Activated T-helper 1 cell treated with anti-CD3 and anti-CD28 coated beads, Interleukin-12 subunit alpha, Interleukin-12 subunit beta, Interleukin-2, Interleukin-4 antibody, amounts not matched to agents 30 ng/mL and 10 ng/mL and 1 ng/mL, durations not matched to agents 14 hours and 24 hours and 36 hours (primary cell): ENCODE data around the gene EEF1AKMT3. TPM values are rescaled to one million over a fixed set of nuclear protein-coding genes. Genes with fewer than 3 reads are reported as not detected.
"Not testable (repeated sequence)": the region's sequence is repeated elsewhere in the genome, so short reads cannot be mapped to it uniquely, and the experiment has no call there.

Experiments used
- DNase-seq: peaks from one replicate; pipeline ENCODE4 v3.0.0; 2021; ENCODE audit warnings: low spot score
- H3K27ac Mint-ChIP-seq: one replicate; pipeline ENCODE4 v1.8.0; 2021; ENCODE audit warnings: mild to moderate bottlenecking, mixed read lengths
- H3K27me3 Mint-ChIP-seq: one replicate; pipeline ENCODE4 v1.8.0; 2022; ENCODE audit warnings: mild to moderate bottlenecking, moderate library complexity, mixed read lengths; ENCODE audit not compliant: insufficient read depth
- H3K36me3 Mint-ChIP-seq: one replicate; pipeline ENCODE4 v1.8.0; 2021; ENCODE audit warnings: low read depth, mixed read lengths
- H3K4me1 Mint-ChIP-seq: one replicate; pipeline ENCODE4 v1.8.0; 2021; ENCODE audit warnings: low read depth, mixed read lengths
- H3K4me3 Mint-ChIP-seq: one replicate; pipeline ENCODE4 v1.8.0; 2021; ENCODE audit warnings: mild to moderate bottlenecking, moderate library complexity, mixed read lengths
- H3K9me3 Mint-ChIP-seq: one replicate; pipeline ENCODE4 v1.8.0; 2021; ENCODE audit warnings: mixed read lengths
- intact Hi-C: fragments of 100-400 bp; cut with micrococcal nuclease; formaldehyde crosslinking; loops from one replicate; pipeline ENCODE4 v1.15.1; 2024
- total RNA-seq: library from RNA; stranded (reverse); gene quantifications from 2 replicates; pipeline ENCODE4 v1.2.3, GENCODE V29; 2022

The EEF1AKMT3 gene
- total RNA-seq, 1 donor from 2014 or later: 4.5 TPM

DNA sequence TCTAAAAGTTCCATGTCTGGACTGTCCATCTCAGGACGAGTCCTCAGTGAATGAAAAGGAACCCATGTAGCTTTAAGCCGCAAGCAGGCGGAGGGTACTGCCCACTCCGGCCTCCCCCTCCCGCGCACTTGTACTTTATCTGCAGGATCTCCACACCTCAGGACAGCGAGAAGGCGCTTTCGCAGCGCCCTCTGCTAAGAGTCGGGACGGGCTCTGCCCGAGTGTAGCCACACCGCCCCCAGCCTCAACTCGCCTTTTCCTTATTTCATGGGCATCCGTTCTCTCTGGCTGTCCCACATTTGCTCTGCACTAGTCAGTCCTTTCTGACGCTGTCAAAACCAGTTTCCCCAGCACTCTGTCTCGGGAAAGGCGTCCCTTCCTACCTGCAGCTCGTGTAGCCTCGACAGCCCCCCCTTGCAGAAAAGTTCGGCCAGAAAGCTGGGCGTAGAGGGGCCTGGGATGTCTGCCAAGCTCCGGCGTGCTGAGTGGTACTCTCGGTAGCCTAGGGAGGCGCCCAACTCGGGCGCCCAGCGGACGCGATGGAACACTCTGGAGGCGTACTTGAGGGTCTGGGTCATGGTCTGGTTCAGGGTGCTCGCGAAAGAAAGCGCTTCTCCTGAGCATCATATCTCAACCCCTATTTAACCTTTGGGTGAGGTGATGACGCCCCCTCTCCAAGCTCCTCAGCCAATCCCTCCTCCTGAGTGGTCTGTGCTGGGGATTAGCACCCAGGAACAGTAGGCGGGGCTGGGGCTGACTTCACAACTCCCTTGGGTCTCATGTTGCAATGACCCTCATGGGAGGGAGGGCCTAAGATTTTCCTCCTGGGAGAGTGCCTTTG, 5.7 kb upstream of the EEF1AKMT3 start, which contains the start of gene CYP27B1:
Gene CYP27B1, minus strand, starts transcription at position 615 of the 841 bp plus-strand sequence. Its CDS starts 37 bp downstream, at position 578.
- peak within 1 kb of the TSS; percentile 89 for H3K4me3 Mint-ChIP-seq
- H3K36me3 Mint-ChIP-seq: peaks cover 47% of the 10 kb centered on the region
- peak within 1 kb of the TSS; percentile 40 for H3K27ac Mint-ChIP-seq
- no peaks in the 10 kb centered on the region for H3K9me3 Mint-ChIP-seq
- no peak for DNase-seq
- peaks cover 46% of the 10 kb centered on the region for H3K4me1 Mint-ChIP-seq
- intact Hi-C loops: no loop called here
- H3K27me3 Mint-ChIP-seq: peaks cover 5% of the 10 kb centered on the region

DNA sequence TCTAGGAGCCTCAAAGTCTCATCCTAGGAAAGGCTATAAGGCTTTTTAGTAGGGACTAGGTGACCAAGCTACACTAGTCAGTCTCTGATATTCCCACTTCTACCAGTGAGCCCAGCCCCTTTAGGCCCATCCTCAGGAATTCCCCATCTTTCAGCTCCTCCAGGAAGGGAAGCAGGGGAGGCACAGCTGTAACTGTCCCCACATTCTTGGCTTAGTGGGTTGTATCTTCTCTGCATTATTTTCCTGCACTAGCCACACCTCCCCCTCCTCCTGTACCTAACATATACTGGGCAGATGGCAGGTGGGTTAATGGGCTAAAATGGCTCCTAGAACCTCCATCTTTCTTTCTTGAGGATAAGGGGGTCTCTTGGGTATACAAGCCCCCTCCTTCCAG, 5.1 kb upstream of the EEF1AKMT3 start:
- no peak overlapping the region for H3K27ac Mint-ChIP-seq
- H3K27me3 Mint-ChIP-seq: peaks cover 5% of the 10 kb centered on the region
- peaks cover 49% of the 10 kb centered on the region for H3K4me1 Mint-ChIP-seq
- no peaks in the 10 kb centered on the region for H3K9me3 Mint-ChIP-seq
- DNase-seq: no peak
- peaks cover 49% of the 10 kb centered on the region for H3K36me3 Mint-ChIP-seq
- H3K4me3 Mint-ChIP-seq: peak overlapping the region; percentile 89
- intact Hi-C loops: no loop called here

DNA sequence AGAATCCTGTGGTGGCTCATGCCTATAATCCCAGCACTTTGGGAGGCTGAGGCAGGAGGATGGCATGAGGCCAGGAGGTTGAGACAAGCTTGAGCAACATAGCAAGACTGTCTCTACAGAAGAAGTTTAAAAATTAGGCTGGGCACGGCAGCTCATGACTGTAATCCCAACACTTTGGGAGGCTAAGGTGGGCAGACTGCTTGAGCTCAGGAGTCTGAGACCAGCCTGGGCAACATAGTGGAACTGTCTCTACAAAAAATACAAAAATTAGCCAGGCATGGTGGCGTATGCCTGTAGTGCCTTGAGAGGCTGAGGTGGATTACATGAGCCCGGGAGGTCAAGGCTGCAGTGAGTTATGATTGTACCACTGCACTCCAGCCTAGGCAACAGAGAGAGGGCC, 4.5 kb upstream of the EEF1AKMT3 start:
- no peak overlapping the region for H3K4me3 Mint-ChIP-seq
- no peaks in the 10 kb centered on the region for H3K9me3 Mint-ChIP-seq
- intact Hi-C loops: no loop called here
- H3K4me1 Mint-ChIP-seq: peaks cover 50% of the 10 kb centered on the region
- H3K36me3 Mint-ChIP-seq: peaks cover 49% of the 10 kb centered on the region
- DNase-seq: no peak
- no peak overlapping the region for H3K27ac Mint-ChIP-seq
- H3K27me3 Mint-ChIP-seq: peaks cover 5% of the 10 kb centered on the region

DNA sequence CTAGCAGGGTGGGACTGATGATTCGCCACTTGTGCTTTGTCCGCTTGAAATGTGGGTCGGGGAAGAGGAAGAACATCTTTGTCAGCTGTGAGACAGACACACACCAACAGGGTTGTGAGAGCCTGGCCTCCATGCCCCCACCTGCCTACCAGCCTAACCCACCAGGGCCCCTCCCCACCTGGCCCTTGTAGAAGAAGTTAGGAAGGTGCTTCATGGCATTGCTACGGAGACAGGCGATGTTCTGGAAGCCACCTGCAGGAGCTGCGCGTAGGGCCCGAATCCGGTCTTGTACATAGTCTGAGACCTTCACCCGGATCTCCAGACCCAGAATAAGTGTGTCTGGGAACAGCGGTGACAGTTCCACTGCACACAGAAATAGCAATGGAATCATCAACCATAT, 2.8 kb upstream of the EEF1AKMT3 start:
- H3K9me3 Mint-ChIP-seq: no peaks in the 10 kb centered on the region
- H3K27ac Mint-ChIP-seq: peak overlapping the region; percentile 1
- peaks cover 36% of the 10 kb centered on the region for H3K36me3 Mint-ChIP-seq
- peaks cover 5% of the 10 kb centered on the region for H3K27me3 Mint-ChIP-seq
- peak overlapping the region; percentile 93 for H3K4me3 Mint-ChIP-seq
- no peak for DNase-seq
- H3K4me1 Mint-ChIP-seq: peaks cover 44% of the 10 kb centered on the region
- intact Hi-C loops: no loop called here

DNA sequence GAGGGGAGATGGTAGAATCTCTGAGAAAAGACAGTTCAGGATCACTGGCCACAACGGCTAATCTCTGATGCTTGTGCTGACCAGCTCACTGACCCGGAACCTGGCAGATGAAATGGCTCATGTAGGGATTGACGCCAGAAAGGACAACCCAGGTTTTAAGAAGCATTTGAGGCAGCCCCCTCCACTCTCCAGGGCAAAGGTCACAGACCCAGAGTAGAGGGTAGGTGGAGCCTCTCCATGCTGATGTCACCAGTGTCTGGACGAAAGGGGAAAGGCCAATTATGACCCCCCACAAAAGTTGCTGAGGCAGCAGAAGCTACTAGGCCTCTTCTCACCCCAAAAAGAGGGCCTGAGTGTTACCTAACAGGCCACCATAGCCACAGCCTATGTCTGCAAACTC, 1.7 kb upstream of the EEF1AKMT3 start:
- Mint-ChIP-seq H3K4me3 (peak overlapping the region; percentile 93), H3K9me3 (no peaks in the 10 kb centered on the region), H3K27ac (peak overlapping the region; percentile 99), H3K36me3 (peaks cover 35% of the 10 kb centered on the region), H3K27me3 (peaks cover 5% of the 10 kb centered on the region), H3K4me1 (peaks cover 46% of the 10 kb centered on the region)
- no peak for DNase-seq
- intact Hi-C loops: loop anchor here (5.0 kb wide), 1 partner anchor 1827 kb away; the partner anchor contains the start of gene SLC16A7

DNA sequence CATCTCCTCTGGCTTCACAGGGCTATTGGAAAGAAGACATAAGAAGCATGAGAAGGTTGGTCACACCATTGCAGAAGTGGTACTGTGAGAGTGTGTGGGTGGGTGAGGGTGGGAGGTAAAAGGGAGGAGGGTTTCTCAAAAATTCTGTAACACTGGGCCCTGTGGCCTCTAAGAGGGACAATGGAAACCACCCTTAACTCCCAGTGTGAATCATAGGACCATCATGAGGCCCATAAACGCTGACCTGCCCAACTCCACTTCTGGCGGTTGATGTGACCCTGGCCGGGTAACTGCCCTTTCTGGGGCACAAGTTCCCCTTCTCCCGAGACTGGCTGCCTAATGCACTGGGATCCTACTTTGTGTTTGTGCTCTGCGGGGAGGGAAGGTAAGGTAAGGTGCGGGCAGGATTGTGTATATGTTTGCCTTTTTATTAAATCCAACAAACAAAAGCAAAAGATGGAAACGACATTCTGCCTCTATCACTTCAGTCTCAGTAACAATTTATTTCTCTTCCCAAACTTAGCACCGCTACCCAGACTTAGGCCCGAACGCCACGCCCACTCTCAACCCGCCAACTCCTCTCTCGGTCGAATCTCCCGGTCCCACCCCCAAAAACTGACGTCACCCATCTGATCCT, 1.1 kb upstream of the EEF1AKMT3 start:
- peaks cover 3% of the 10 kb centered on the region for H3K27me3 Mint-ChIP-seq
- intact Hi-C loops: loop anchor here (5.0 kb wide), 1 partner anchor 1826 kb away; the partner anchor contains the start of gene SLC16A7
- H3K9me3 Mint-ChIP-seq: no peaks in the 10 kb centered on the region
- H3K4me3 Mint-ChIP-seq: peak overlapping the region; percentile 93
- DNase-seq: peak; percentile 78
- H3K4me1 Mint-ChIP-seq: peaks cover 45% of the 10 kb centered on the region
- peak overlapping the region; percentile 99 for H3K27ac Mint-ChIP-seq
- H3K36me3 Mint-ChIP-seq: peaks cover 37% of the 10 kb centered on the region

DNA sequence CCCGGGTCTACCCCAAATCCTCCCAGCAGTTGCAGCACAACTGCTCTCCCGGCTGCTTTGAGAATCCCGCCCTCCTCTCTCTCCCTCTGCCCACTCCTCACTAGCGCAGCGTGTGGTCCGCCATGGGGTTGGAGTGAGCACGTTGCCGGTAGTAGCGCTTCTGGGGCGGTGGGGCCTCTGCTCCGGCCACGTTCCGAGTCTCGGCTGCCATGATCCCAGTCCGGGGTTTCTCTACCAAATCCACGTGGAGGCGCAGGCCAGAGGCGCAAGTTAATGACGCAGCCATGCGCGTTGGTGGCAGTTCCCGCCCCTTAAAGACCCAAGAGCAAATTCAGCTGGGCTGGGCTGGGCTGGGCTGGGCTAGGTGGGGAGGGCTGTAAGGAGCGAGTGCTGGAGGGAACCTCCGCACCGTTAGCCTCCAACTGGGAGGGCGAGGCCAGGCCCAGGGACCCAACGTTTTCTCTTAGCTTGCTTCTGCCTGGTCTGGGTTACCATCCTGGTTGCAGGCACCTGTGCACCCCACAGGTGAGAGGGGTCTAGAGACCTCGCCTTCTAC, 463 bp upstream of the EEF1AKMT3 start, which contains the start of gene METTL1:
Gene METTL1, minus strand, starts transcription at position 233 of the 556 bp plus-strand sequence. Its CDS starts 22 bp downstream, at position 211.
- H3K9me3 Mint-ChIP-seq: no peaks in the 10 kb centered on the region

DNA sequence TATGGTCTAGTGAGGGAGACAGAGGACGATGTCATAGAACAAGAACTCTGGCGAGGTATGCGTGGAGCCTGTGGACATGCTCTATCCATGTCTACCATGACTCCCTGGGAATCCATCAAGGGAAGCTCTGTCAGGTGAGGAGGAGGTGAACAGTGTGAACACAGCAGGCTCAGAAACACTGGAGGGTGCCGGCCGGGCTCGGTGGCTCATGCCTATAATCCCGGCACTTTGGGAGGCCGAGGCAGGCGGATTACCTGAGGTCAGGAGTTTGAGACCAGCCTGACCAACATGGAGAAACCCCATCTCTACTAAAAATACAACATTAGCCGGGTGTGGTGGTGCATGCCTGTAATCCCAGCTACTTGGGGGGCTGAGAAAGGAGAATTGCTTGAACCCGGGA, 2.2 kb downstream of the EEF1AKMT3 start:
- not testable (repeated sequence) for H3K27ac Mint-ChIP-seq, H3K4me3 Mint-ChIP-seq, DNase-seq, H3K9me3 Mint-ChIP-seq, H3K27me3 Mint-ChIP-seq
- intact Hi-C loops: loop anchor here (5.0 kb wide), 1 partner anchor 1823 kb away; the partner anchor contains the start of gene SLC16A7
- peaks cover 41% of the 10 kb centered on the region for H3K4me1 Mint-ChIP-seq
- peaks cover 22% of the 10 kb centered on the region for H3K36me3 Mint-ChIP-seq

More for the DNA sequence above, 463 bp upstream of the EEF1AKMT3 start, which contains the start of gene METTL1:
- Mint-ChIP-seq H3K27ac (peak within 1 kb of the TSS; percentile 99), H3K36me3 (peaks cover 37% of the 10 kb centered on the region), H3K4me3 (peak within 1 kb of the TSS; percentile 93), H3K4me1 (peaks cover 39% of the 10 kb centered on the region), H3K27me3 (no peaks in the 10 kb centered on the region)
- intact Hi-C loops: loop anchor here (1.0 to 5.0 kb wide), 7 partner anchors 10 to 1825 kb away; partner anchors contain the start of genes ATP23, CDK4, SLC16A7 and TSFM
- peak; percentile 90 for DNase-seq

DNA sequence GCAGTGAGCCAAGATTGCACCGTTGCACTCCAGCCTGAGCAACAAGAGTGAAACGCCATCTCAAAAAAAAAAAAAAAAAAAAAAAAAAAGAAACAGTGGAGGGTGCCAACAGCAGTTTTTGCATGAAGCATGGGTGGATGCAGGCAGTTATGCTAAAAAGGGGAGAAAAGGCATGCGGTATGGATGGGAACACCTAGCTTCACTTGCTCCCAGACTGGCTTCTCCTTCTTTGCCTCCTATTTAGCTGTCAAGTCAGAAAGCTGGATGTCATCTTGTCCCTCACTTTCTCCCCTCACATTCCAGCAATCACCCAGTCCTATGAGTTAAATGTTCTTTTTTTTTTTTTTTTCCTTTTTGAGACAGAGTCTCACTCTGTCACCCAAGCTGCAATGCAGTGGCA, 2.6 kb downstream of the EEF1AKMT3 start:
- H3K27ac Mint-ChIP-seq: no peak overlapping the region
- peaks cover 18% of the 10 kb centered on the region for H3K36me3 Mint-ChIP-seq
- H3K27me3 Mint-ChIP-seq: no peaks in the 10 kb centered on the region
- no peak overlapping the region for H3K4me3 Mint-ChIP-seq
- intact Hi-C loops: no loop called here
- H3K4me1 Mint-ChIP-seq: peaks cover 41% of the 10 kb centered on the region
- no peaks in the 10 kb centered on the region for H3K9me3 Mint-ChIP-seq
- DNase-seq: no peak

DNA sequence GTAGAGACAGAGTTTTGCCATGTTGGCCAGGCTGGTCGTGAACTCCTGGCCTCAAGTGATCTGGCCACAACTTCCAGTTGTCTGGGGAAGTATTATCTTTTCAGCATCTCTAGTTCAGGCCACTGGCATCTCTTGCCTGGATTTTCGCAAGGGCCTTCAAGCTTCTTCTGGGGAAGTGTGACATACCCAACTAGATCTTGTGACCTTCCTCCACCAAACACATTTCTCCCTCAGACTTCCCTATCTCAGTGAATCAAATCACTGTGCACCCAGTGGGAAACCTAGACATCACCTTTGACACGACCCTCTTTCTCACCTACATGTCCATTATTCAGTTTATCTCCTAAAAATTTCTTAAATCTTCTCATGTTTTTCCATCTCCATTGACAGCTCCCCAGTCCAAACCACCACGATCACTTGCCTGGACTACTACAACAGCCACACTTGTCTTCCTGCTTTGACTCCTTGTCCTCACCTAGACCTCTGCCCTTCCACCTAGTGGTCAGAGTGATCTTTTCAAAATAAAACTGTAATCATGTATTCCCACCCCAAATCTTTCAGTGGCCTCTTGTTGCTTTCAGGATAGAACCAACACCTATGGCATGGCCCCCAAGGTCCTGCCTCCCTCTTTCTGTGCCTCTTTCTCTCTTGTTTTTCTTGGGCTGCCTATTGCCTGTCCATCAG, 3.3 kb downstream of the EEF1AKMT3 start:
- H3K27me3 Mint-ChIP-seq: no peaks in the 10 kb centered on the region
- no peaks in the 10 kb centered on the region for H3K9me3 Mint-ChIP-seq
- H3K4me1 Mint-ChIP-seq: peaks cover 41% of the 10 kb centered on the region
- intact Hi-C loops: no loop called here
- no peak for DNase-seq
- peaks cover 13% of the 10 kb centered on the region for H3K36me3 Mint-ChIP-seq
- no peak overlapping the region for H3K4me3 Mint-ChIP-seq
- no peak overlapping the region for H3K27ac Mint-ChIP-seq

DNA sequence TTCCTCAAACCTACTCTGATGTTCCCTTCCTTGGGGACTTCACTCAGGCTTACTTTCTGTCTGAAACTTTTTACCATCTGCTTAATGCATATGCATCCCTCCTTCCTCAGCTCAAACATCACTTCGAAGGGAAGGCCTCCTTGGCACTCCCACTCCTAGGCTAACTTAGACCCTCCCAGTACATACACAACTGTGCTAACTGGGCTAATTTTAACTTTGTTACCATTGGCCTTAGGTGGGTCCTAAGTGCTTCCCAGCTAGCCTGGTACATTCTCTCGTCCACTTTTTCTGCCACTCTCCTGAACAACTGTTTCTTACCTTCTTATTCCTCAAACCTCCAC, 3.8 kb downstream of the EEF1AKMT3 start:
- H3K9me3 Mint-ChIP-seq: no peaks in the 10 kb centered on the region
- H3K4me3 Mint-ChIP-seq: no peak overlapping the region
- peaks cover 39% of the 10 kb centered on the region for H3K4me1 Mint-ChIP-seq
- DNase-seq: no peak
- H3K36me3 Mint-ChIP-seq: peaks cover 10% of the 10 kb centered on the region
- no peak overlapping the region for H3K27ac Mint-ChIP-seq
- H3K27me3 Mint-ChIP-seq: no peaks in the 10 kb centered on the region
- intact Hi-C loops: no loop called here

DNA sequence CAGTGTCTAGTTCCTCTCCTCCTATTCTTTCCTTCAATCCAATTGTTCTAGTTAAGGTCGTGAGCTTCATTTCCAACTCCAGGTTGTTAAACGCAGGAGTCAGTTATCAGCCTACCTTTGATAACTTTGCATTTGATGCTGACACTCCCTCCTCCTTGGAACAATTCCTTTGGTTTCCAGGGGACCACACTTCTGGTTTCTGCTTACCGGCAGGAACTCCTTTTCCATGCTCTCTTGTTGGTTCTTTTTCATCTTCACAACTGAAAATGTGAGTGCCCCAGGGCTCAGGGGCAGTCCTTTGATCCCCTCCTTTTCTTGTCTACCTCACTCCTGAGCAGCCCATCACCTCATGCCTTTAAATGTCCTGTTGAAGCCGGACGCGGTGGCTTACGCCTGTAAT, 5.0 kb downstream of the EEF1AKMT3 start:
- Mint-ChIP-seq H3K4me3 (no peak overlapping the region), H3K36me3 (peaks cover 5% of the 10 kb centered on the region), H3K4me1 (peaks cover 43% of the 10 kb centered on the region), H3K27me3 (no peaks in the 10 kb centered on the region), H3K27ac (no peak overlapping the region), H3K9me3 (no peaks in the 10 kb centered on the region)
- DNase-seq: no peak
- intact Hi-C loops: no loop called here
